Posterior cingulate gyrus (tissue), 11 donors: ENCODE data around the gene TADA2A.
"Not testable (repeated sequence)": the region's sequence is repeated elsewhere in the genome, so short reads cannot be mapped to it uniquely, and the experiment has no call there.

Experiments used
- DNase-seq, 10 donors: peaks; one replicate each; pipeline versions ENCODE4 v3.0.0 to v3.0.0-alpha.2; 2020 to 2021; ENCODE audit warnings: mixed read lengths in 3 of 10
- intact Hi-C: fragments of 100-400 bp; cut with DNase I; formaldehyde crosslinking; loops from one replicate; pipeline ENCODE4 v1.15.1; 2023

TADA2A gene

GRCh38 chr17:37392024-37392590, 14.6 kb upstream of the TADA2A start:
- DNase-seq = no peak
- intact Hi-C loops = no loop called here

- DNase-seq = no peak
- intact Hi-C loops = no loop called here
Observed at GRCh38 chr17:37393352-37393751, 13.3 kb upstream of the TADA2A start.

- no peak for DNase-seq
- intact Hi-C loops = no loop called here
Observed at GRCh38 chr17:37399265-37399803, 7.4 kb upstream of the TADA2A start.

- DNase-seq = no peak
- intact Hi-C loops = no loop called here
Observed at GRCh38 chr17:37400505-37400904, 6.2 kb upstream of the TADA2A start.

GRCh38 chr17:37405522-37405921, 1.2 kb upstream of the TADA2A start:
- DNase-seq = not testable (repeated sequence)
- intact Hi-C loops = loop anchor here (5.0 kb wide), 1 partner anchor 48 kb away; no protein-coding TSS in a partner anchor

GRCh38 chr17:37405955-37406634, 591 bp upstream of the TADA2A start:
- no peak for DNase-seq
- intact Hi-C loops = loop anchor here (2.0 to 5.0 kb wide), 2 partner anchors 49 to 83 kb away; partner anchors contain the start of gene DUSP14

- DNase-seq = not testable (repeated sequence)
- intact Hi-C loops = loop anchor here (5.0 kb wide), 1 partner anchor 51 kb away; no protein-coding TSS in a partner anchor
Observed at GRCh38 chr17:37408145-37408479, 1.4 kb downstream of the TADA2A start.

- no peak for DNase-seq
- intact Hi-C loops = no loop called here
Observed at GRCh38 chr17:37410357-37410756, 3.7 kb downstream of the TADA2A start.

- intact Hi-C loops = no loop called here
- peak in 1 of 10 donors; percentile 0 for DNase-seq
Observed at GRCh38 chr17:37413875-37414519, 7.3 kb downstream of the TADA2A start.

- no peak for DNase-seq
Observed at GRCh38 chr17:37417852-37418251, 11.2 kb downstream of the TADA2A start.

GRCh38 chr17:37422971-37423625, 16.4 kb downstream of the TADA2A start:
- intact Hi-C loops = no loop called here
- no peak for DNase-seq

More at GRCh38 chr17:37417852-37418251, 11.2 kb downstream of the TADA2A start:
- intact Hi-C loops = no loop called here

GRCh38 chr17:37425268-37425667, 18.6 kb downstream of the TADA2A start:
- intact Hi-C loops = no loop called here

GRCh38 chr17:37429039-37429438, 22.4 kb downstream of the TADA2A start:
- DNase-seq = no peak
- intact Hi-C loops = no loop called here

More at GRCh38 chr17:37425268-37425667, 18.6 kb downstream of the TADA2A start:
- DNase-seq = no peak

GRCh38 chr17:37429453-37429852, 22.8 kb downstream of the TADA2A start:
- DNase-seq = no peak
- intact Hi-C loops = no loop called here

GRCh38 chr17:37430051-37430627, 23.5 kb downstream of the TADA2A start:
- intact Hi-C loops = no loop called here
- DNase-seq = no peak

GRCh38 chr17:37432671-37433070, 26.0 kb downstream of the TADA2A start:
- no peak for DNase-seq
- intact Hi-C loops = no loop called here

- intact Hi-C loops = no loop called here
- no peak for DNase-seq
Observed at GRCh38 chr17:37438141-37438540, 31.5 kb downstream of the TADA2A start.

GRCh38 chr17:37440424-37440823, 33.7 kb downstream of the TADA2A start:
- no peak for DNase-seq
- intact Hi-C loops = no loop called here

- intact Hi-C loops, DNase-seq: not testable (repeated sequence)
Observed at GRCh38 chr17:37441369-37442014, 34.8 kb downstream of the TADA2A start.

- no peak for DNase-seq
- intact Hi-C loops = no loop called here
Observed at GRCh38 chr17:37446027-37446426, 39.3 kb downstream of the TADA2A start.
